Measurements from ENCODE around the gene VMAC.

Gene VMAC

GRCh38 chr19:5948752-5949564 lies 44.3 kb downstream of the VMAC start:
- H3K9me3 ChIP-seq (ENCODE audit: control insufficient read depth, insufficient read depth, low read length) = no peaks in the 10 kb centered on the region
- no peak overlapping the region for H3K4me3 ChIP-seq (ENCODE audit: low read depth, low read length)
- H3K9ac ChIP-seq (ENCODE audit: low read depth, low read length) = no peak overlapping the region
- peaks cover 9% of the 10 kb centered on the region; the same call in 1 of the 2 replicates for H3K36me3 ChIP-seq (ENCODE audit: control insufficient read depth, insufficient read depth, low read length)
- peaks cover 64% of the 10 kb centered on the region for H3K4me1 ChIP-seq (ENCODE audit: control insufficient read depth, insufficient read depth, low read length)
- no peaks in the 10 kb centered on the region for H3K27me3 ChIP-seq (ENCODE audit: control insufficient read depth, insufficient read depth, low read length)
- no peak overlapping the region for H3K27ac ChIP-seq (ENCODE audit: low read depth, low read length)

- no peaks in the 10 kb centered on the region for H3K9me3 ChIP-seq (ENCODE audit: control insufficient read depth, insufficient read depth, low read length)
- peaks cover 73% of the 10 kb centered on the region for H3K4me1 ChIP-seq (ENCODE audit: control insufficient read depth, insufficient read depth, low read length)
- H3K9ac ChIP-seq (ENCODE audit: low read depth, low read length) = no peak overlapping the region
- peaks cover 9% of the 10 kb centered on the region; the same call in 1 of the 2 replicates for H3K36me3 ChIP-seq (ENCODE audit: control insufficient read depth, insufficient read depth, low read length)
- no peak overlapping the region for H3K27ac ChIP-seq (ENCODE audit: low read depth, low read length)
- H3K27me3 ChIP-seq (ENCODE audit: control insufficient read depth, insufficient read depth, low read length) = no peaks in the 10 kb centered on the region
- no peak overlapping the region for H3K4me3 ChIP-seq (ENCODE audit: low read depth, low read length)
These were observed 45.2 kb downstream of the VMAC start for GRCh38 chr19:5949792-5950305.

DNA sequence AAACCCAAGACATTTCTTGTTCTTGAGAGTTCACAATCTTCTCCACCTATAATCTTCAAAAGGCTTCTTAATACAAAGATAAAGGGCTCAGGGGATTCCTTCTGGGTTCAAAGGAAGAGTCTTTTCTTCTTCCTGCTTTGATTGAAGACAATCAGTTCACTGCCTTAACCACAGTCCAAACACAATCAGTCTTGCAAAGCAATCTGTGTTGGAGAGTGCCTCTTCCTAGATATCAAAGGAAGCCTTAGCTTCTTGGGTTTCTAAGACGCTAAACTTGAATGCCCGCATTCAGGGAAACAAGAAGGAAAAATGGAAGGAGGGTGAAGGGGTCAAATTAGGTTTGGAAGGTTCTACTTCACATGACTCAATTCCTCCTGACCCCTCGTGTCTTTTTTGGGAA lies 46.1 kb downstream of the VMAC start:
- Histone ChIP-seq H3K4me1 (ENCODE audit: control insufficient read depth, insufficient read depth, low read length) (peaks cover 74% of the 10 kb centered on the region), H3K9ac (ENCODE audit: low read depth, low read length) (no peak overlapping the region), H3K36me3 (ENCODE audit: control insufficient read depth, insufficient read depth, low read length) (peaks cover 9% of the 10 kb centered on the region; the same call in 1 of the 2 replicates), H3K27me3 (ENCODE audit: control insufficient read depth, insufficient read depth, low read length) (no peaks in the 10 kb centered on the region), H3K27ac (ENCODE audit: low read depth, low read length) (peak overlapping the region; percentile 59), H3K9me3 (ENCODE audit: control insufficient read depth, insufficient read depth, low read length) (no peaks in the 10 kb centered on the region), H3K4me3 (ENCODE audit: low read depth, low read length) (no peak overlapping the region)

GRCh38 chr19:5951338-5951861 lies 46.7 kb downstream of the VMAC start:
- Histone ChIP-seq H3K27me3 (ENCODE audit: control insufficient read depth, insufficient read depth, low read length) (no peaks in the 10 kb centered on the region), H3K36me3 (ENCODE audit: control insufficient read depth, insufficient read depth, low read length) (peaks cover 6% of the 10 kb centered on the region; the same call in 1 of the 2 replicates), H3K4me3 (ENCODE audit: low read depth, low read length) (no peak overlapping the region), H3K4me1 (ENCODE audit: control insufficient read depth, insufficient read depth, low read length) (peaks cover 80% of the 10 kb centered on the region), H3K27ac (ENCODE audit: low read depth, low read length) (peak overlapping the region; percentile 59), H3K9me3 (ENCODE audit: control insufficient read depth, insufficient read depth, low read length) (no peaks in the 10 kb centered on the region), H3K9ac (ENCODE audit: low read depth, low read length) (no peak overlapping the region)

DNA sequence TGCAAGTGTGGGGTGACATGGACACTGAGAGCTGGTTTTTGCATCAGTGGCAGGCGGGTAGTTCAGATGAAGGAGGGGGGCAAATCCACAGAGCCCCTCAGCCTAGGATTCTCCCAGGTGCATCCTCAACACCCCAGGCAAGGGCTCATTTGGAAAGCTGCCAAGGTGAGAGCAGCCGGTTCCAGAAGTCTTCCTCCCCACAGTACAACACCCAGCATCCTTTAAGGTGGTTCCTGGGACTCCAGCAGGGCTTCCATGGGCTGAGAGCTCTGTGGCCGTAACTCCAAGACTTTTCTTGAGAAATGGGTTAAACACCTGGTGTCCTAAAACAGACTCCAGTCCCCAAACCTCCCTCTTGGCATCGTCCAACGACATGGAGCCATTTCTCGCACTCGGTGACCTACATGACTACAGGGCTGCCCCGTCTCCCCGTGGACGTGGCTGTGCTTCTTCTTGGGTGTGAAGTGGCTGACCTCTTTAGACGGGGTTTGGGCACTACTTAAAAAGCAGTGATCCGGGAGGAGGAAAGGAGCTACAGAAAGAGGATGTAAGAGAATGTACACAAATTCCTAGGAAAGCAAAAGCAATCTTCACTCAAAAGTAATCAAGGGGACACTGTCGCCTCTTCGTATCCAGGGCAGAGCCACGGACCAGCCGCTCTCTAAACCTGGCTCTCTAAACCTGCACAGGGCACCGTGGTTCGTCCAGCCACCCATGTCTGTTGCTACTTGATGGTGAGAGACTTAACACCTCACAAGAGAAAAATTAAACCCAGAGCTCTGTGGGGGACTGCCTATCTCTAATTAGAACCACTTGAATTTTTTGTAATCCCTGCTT lies 47.7 kb downstream of the VMAC start:
- Histone ChIP-seq H3K27ac (ENCODE audit: low read depth, low read length) (peak overlapping the region; percentile 67), H3K27me3 (ENCODE audit: control insufficient read depth, insufficient read depth, low read length) (no peaks in the 10 kb centered on the region), H3K9me3 (ENCODE audit: control insufficient read depth, insufficient read depth, low read length) (no peaks in the 10 kb centered on the region), H3K9ac (ENCODE audit: low read depth, low read length) (no peak overlapping the region), H3K4me3 (ENCODE audit: low read depth, low read length) (peak overlapping the region; percentile 1; the same call in 1 of the 2 replicates), H3K36me3 (ENCODE audit: control insufficient read depth, insufficient read depth, low read length) (peaks cover 6% of the 10 kb centered on the region; the same call in 1 of the 2 replicates), H3K4me1 (ENCODE audit: control insufficient read depth, insufficient read depth, low read length) (peaks cover 87% of the 10 kb centered on the region)

GRCh38 chr19:5953030-5953589 lies 48.4 kb downstream of the VMAC start:
- no peaks in the 10 kb centered on the region for H3K9me3 ChIP-seq (ENCODE audit: control insufficient read depth, insufficient read depth, low read length)
- H3K27ac ChIP-seq (ENCODE audit: low read depth, low read length) = peak overlapping the region; percentile 67
- 0 out of 2 replicates have a peak overlapping the region, but pooled peaks have one; percentile 1 for H3K4me3 ChIP-seq (ENCODE audit: low read depth, low read length)
- no peak overlapping the region for H3K9ac ChIP-seq (ENCODE audit: low read depth, low read length)
- no peaks in the 10 kb centered on the region for H3K27me3 ChIP-seq (ENCODE audit: control insufficient read depth, insufficient read depth, low read length)
- peaks cover 88% of the 10 kb centered on the region for H3K4me1 ChIP-seq (ENCODE audit: control insufficient read depth, insufficient read depth, low read length)
- peaks cover 6% of the 10 kb centered on the region; the same call in 1 of the 2 replicates for H3K36me3 ChIP-seq (ENCODE audit: control insufficient read depth, insufficient read depth, low read length)

GRCh38 chr19:5953680-5954213 lies 49.1 kb downstream of the VMAC start:
- no peaks in the 10 kb centered on the region for H3K9me3 ChIP-seq (ENCODE audit: control insufficient read depth, insufficient read depth, low read length)
- no peaks in the 10 kb centered on the region for H3K27me3 ChIP-seq (ENCODE audit: control insufficient read depth, insufficient read depth, low read length)
- peaks cover 6% of the 10 kb centered on the region; the same call in 1 of the 2 replicates for H3K36me3 ChIP-seq (ENCODE audit: control insufficient read depth, insufficient read depth, low read length)
- no peak overlapping the region for H3K9ac ChIP-seq (ENCODE audit: low read depth, low read length)
- H3K4me3 ChIP-seq (ENCODE audit: low read depth, low read length) = no peak overlapping the region
- H3K4me1 ChIP-seq (ENCODE audit: control insufficient read depth, insufficient read depth, low read length) = peaks cover 90% of the 10 kb centered on the region
- peak overlapping the region; percentile 67 for H3K27ac ChIP-seq (ENCODE audit: low read depth, low read length)

DNA sequence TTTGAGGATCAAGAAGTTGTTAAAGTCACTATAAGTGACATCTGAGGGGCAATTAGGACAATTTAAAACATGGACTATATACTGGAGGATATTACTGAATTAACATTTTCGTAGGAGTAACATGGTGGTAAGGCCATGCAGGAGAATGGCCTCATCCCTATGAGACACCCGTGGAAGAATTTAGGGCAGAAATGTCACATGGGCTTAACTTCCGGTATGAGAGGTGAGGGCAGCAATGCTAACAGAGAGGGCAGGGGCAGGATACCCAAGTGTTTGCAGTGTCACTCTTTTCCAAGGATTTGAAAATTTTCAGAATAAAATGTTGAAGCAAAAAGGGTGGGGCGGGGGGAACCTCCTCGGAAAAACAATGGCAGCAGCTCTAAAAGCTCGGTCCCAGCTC lies 49.6 kb downstream of the VMAC start:
- no peak overlapping the region for H3K9ac ChIP-seq (ENCODE audit: low read depth, low read length)
- peaks cover 90% of the 10 kb centered on the region for H3K4me1 ChIP-seq (ENCODE audit: control insufficient read depth, insufficient read depth, low read length)
- H3K36me3 ChIP-seq (ENCODE audit: control insufficient read depth, insufficient read depth, low read length) = peaks cover 6% of the 10 kb centered on the region; the same call in 1 of the 2 replicates
- peak overlapping the region; percentile 67 for H3K27ac ChIP-seq (ENCODE audit: low read depth, low read length)
- no peaks in the 10 kb centered on the region for H3K9me3 ChIP-seq (ENCODE audit: control insufficient read depth, insufficient read depth, low read length)
- H3K27me3 ChIP-seq (ENCODE audit: control insufficient read depth, insufficient read depth, low read length) = no peaks in the 10 kb centered on the region
- no peak overlapping the region for H3K4me3 ChIP-seq (ENCODE audit: low read depth, low read length)

GRCh38 chr19:5955636-5955935 lies 50.9 kb downstream of the VMAC start:
- Histone ChIP-seq H3K9ac (ENCODE audit: low read depth, low read length) (no peak overlapping the region), H3K27ac (ENCODE audit: low read depth, low read length) (no peak overlapping the region), H3K4me1 (ENCODE audit: control insufficient read depth, insufficient read depth, low read length) (peaks cover 79% of the 10 kb centered on the region)

GRCh38 chr19:5956323-5956722 lies 51.7 kb downstream of the VMAC start:
- Histone ChIP-seq H3K27me3 (ENCODE audit: control insufficient read depth, insufficient read depth, low read length) (no peaks in the 10 kb centered on the region), H3K9me3 (ENCODE audit: control insufficient read depth, insufficient read depth, low read length) (no peaks in the 10 kb centered on the region), H3K27ac (ENCODE audit: low read depth, low read length) (no peak overlapping the region), H3K4me3 (ENCODE audit: low read depth, low read length) (no peak overlapping the region), H3K4me1 (ENCODE audit: control insufficient read depth, insufficient read depth, low read length) (peaks cover 72% of the 10 kb centered on the region), H3K9ac (ENCODE audit: low read depth, low read length) (no peak overlapping the region), H3K36me3 (ENCODE audit: control insufficient read depth, insufficient read depth, low read length) (no peaks in the 10 kb centered on the region)

More at GRCh38 chr19:5955636-5955935, 50.9 kb downstream of the VMAC start:
- Histone ChIP-seq H3K36me3 (ENCODE audit: control insufficient read depth, insufficient read depth, low read length) (no peaks in the 10 kb centered on the region), H3K9me3 (ENCODE audit: control insufficient read depth, insufficient read depth, low read length) (no peaks in the 10 kb centered on the region), H3K4me3 (ENCODE audit: low read depth, low read length) (no peak overlapping the region), H3K27me3 (ENCODE audit: control insufficient read depth, insufficient read depth, low read length) (no peaks in the 10 kb centered on the region)

All from HUES48 (cell line).